Caco-2 (cell line): ENCODE results near the gene IL1A. TPM values are rescaled to one million over a fixed set of nuclear protein-coding genes. Genes with fewer than 3 reads are reported as not detected.

ENCODE experiments used
- BruUV-seq: library from RNA; stranded (reverse); fragments of 400-500 nt; replicated peaks from 2 replicates; lab custom pipeline; 2021; lab: Mats Ljungman, UMichigan
- CTCF ChIA-PET: fragments of 300-600 bp; sonication (Branson Sonifier 250); formaldehyde crosslinking; loops from one replicate; lab custom pipeline; 2022; ENCODE audit warnings: antibody characterized with exemption; lab: Charles Lee
- POLR2A ChIA-PET: fragments of 300-600 bp; sonication (Branson Sonifier 250); formaldehyde crosslinking; loops from one replicate; lab custom pipeline; 2022; ENCODE audit warnings: antibody characterized with exemption; lab: Charles Lee
- DNase-seq, 2 experiments: peaks; one replicate each; pipeline versions ENCODE4 v3.0.0 to v3.0.0-alpha.2; 2020 to 2022
- H3K27me3 ChIP-seq: replicated peaks from 2 replicates; pipeline ENCODE4 v1.6.0; 2011; ENCODE audit warnings: low read length; ENCODE audit not compliant: control insufficient read depth, insufficient read depth
- H3K36me3 ChIP-seq: 2 replicates; pipeline ENCODE4 v1.5.1; 2011; ENCODE audit warnings: low read length; ENCODE audit not compliant: control insufficient read depth, insufficient read depth
- H3K4me1 ChIP-seq: fragments of 250-450 bp; sonication (Bioruptor Pico); 2 replicates; pipeline ENCODE4 v1.5.1; 2020; ENCODE audit warnings: mild to moderate bottlenecking
- H3K4me3 ChIP-seq: 2 replicates; pipeline ENCODE4 v1.5.1; 2011; ENCODE audit warnings: low read depth, mild to moderate bottlenecking, control low read depth, low read length
- H3K9me3 ChIP-seq: fragments of 250-450 bp; sonication (Bioruptor Pico); 2 replicates; pipeline ENCODE4 v1.5.1; 2020; ENCODE audit warnings: mild to moderate bottlenecking, moderate library complexity
- H3K27ac Mint-ChIP-seq: one replicate; pipeline ENCODE4 v1.8.0; 2022; ENCODE audit warnings: mixed read lengths; ENCODE audit not compliant: unreplicated experiment
- H3K27me3 Mint-ChIP-seq: one replicate; pipeline ENCODE4 v1.8.0; 2022; ENCODE audit warnings: mixed read lengths; ENCODE audit not compliant: insufficient read depth, unreplicated experiment
- H3K36me3 Mint-ChIP-seq: one replicate; pipeline ENCODE4 v1.8.0; 2022; ENCODE audit warnings: mild to moderate bottlenecking, mixed read lengths; ENCODE audit not compliant: insufficient read depth, unreplicated experiment
- H3K4me1 Mint-ChIP-seq: one replicate; pipeline ENCODE4 v1.8.0; 2022; ENCODE audit warnings: low read depth, mixed read lengths; ENCODE audit not compliant: unreplicated experiment
- H3K4me3 Mint-ChIP-seq: one replicate; pipeline ENCODE4 v1.8.0; 2022; ENCODE audit warnings: mild to moderate bottlenecking, moderate library complexity, mixed read lengths; ENCODE audit not compliant: unreplicated experiment
- H3K9me3 Mint-ChIP-seq: one replicate; pipeline ENCODE4 v1.8.0; 2022; ENCODE audit warnings: mixed read lengths; ENCODE audit not compliant: unreplicated experiment
- intact Hi-C: fragments of 100-400 bp; cut with micrococcal nuclease; formaldehyde crosslinking; loops from one replicate; pipeline ENCODE4 v1.10.0; 2022; ENCODE audit not compliant: unreplicated experiment
- total RNA-seq: library from RNA; stranded (reverse); gene quantifications from 2 replicates; pipeline ENCODE4 v1.2.3, GENCODE V29; 2022
- TF ChIP-seq, protein P1 (sequence below), 2 experiments: fragments of 200-600 bp in 1 of 2; IDR thresholded peaks; 1 replicate in 1 of 2; 2 replicates in 1 of 2; pipeline versions ENCODE4 v1.5.1 to v1.8.0; 2011 to 2022; ENCODE audit warnings: antibody characterized with exemption in 1 of 2, control low read depth in 1 of 2, inconsistent platforms in 1 of 2, low read depth in 1 of 2, low read length in 1 of 2, mild to moderate bottlenecking in 1 of 2, moderate library complexity in 1 of 2; ENCODE audit not compliant: insufficient read depth in 1 of 2, severe bottlenecking in 1 of 2, unreplicated experiment in 1 of 2

IL1A gene
- total RNA-seq, 1 experiment from 2014 or later, result not detected

DNA sequence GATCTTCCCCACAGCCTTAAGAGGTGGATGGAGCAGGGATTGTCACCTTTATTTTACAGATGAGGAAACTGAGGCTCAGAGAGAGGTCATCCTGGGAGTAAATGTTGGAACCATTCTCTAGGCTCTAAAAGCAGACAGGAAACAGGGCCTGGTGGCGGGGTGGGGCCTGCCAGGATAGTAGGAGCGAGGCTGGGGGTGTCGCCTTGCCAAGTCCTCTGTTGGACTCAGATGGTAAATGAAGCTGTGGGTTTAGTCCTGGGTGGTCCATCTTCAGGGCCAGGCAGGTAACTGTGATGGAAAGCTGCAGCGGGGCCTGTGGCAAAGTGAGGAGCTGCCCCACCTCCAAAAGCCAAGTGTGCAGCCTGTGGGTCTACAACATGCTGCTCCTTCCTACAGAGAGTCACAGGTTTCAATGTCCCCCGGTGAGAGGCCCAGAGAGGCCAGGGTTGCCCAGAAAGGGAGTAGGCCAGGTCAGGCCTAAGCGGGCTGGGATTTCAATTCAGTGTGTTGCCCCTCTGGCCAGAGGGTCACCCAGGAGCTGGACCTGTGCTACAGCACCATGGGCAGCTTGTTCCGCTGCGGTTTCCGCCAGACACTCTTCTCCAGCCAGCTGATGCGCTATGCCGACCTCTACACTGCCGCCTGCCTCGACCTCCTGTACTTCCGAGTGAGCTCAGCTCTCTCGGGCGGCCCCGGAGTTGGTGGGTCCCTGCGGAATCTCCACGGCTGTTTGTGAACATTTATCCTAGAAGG lies 56.8 kb downstream of the IL1A start:
- no TSS peak for BruUV-seq
- no peak overlapping the region for H3K4me3 Mint-ChIP-seq

DNA sequence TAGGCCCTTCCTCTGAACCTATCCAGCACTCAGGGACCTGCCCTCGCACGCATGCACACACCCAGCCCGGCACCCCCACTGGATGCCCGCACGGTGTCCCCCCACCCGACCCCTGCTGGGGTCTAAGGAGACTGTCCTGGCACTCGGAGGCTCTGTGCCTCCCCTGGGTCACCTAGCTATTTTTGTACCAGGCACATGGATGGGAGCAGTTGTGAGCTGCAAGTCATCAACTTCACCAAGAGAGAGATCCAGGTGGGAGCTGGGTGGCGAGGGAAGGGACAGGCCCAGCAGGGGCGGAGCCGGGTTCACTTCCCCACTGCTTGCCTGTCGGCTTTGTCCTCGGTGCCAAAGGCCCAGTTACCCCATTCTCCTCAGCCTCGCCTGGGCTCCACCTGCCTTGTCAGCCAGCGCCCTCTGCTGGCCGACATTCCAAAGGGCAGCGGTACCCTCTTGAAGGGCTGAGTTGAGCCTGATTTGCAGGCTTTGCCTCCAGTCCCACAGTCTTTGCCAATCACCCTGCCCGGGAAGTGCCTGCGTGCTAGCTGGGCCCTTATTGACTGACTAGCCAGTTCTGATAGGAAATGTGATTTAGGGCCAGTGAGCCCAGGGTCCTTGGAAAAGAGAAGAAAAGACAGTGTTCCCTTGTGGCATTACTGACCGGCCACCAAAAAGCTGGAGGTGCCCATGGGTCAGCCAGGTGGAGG lies 57.7 kb downstream of the IL1A start:
- TF ChIP-seq, protein P1, sequence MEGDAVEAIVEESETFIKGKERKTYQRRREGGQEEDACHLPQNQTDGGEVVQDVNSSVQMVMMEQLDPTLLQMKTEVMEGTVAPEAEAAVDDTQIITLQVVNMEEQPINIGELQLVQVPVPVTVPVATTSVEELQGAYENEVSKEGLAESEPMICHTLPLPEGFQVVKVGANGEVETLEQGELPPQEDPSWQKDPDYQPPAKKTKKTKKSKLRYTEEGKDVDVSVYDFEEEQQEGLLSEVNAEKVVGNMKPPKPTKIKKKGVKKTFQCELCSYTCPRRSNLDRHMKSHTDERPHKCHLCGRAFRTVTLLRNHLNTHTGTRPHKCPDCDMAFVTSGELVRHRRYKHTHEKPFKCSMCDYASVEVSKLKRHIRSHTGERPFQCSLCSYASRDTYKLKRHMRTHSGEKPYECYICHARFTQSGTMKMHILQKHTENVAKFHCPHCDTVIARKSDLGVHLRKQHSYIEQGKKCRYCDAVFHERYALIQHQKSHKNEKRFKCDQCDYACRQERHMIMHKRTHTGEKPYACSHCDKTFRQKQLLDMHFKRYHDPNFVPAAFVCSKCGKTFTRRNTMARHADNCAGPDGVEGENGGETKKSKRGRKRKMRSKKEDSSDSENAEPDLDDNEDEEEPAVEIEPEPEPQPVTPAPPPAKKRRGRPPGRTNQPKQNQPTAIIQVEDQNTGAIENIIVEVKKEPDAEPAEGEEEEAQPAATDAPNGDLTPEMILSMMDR (IDR thresholded peaks at IDR 0.05; ENCODE audit: insufficient read depth in 1 of 2, low read depth in 1 of 2, low read length in 1 of 2, severe bottlenecking in 1 of 2, unreplicated experiment in 1 of 2), result peak; percentile 96 to 97
- H3K27ac Mint-ChIP-seq, result peak overlapping the region; percentile 67
- peak overlapping the region; percentile 58 for H3K4me3 Mint-ChIP-seq
- ChIA-PET POLR2A (interaction anchor here (1.0 to 3.0 kb wide), 4 partner anchors 34 to 135 kb away, joined by 3 to 30 read pairs (median 6); partner anchors contain the start of gene SLC20A1), CTCF (interaction anchor here (0.6 to 3.6 kb wide), 16 partner anchors 11 to 215 kb away, joined by 3 to 62 read pairs (median 5); partner anchors contain the start of genes CHCHD5 and SLC20A1)
- H3K4me1 Mint-ChIP-seq, result peaks cover 10% of the 10 kb centered on the region
- Histone ChIP-seq H3K4me3 (peak overlapping the region; percentile 0; the same call in 1 of the 2 replicates), H3K9me3 (no peaks in the 10 kb centered on the region), H3K4me1 (peaks cover 21% of the 10 kb centered on the region), H3K36me3 (no peaks in the 10 kb centered on the region), H3K27me3 (no peaks in the 10 kb centered on the region)
- no peaks in the 10 kb centered on the region for H3K9me3 Mint-ChIP-seq
- TSS peak; percentile 42 for BruUV-seq
- H3K27me3 Mint-ChIP-seq, result no peaks in the 10 kb centered on the region
- H3K36me3 Mint-ChIP-seq, result peaks cover 8% of the 10 kb centered on the region
- intact Hi-C loops, result loop anchor here (1.0 to 5.0 kb wide), 8 partner anchors 34 to 244 kb away; partner anchors contain the start of genes CHCHD5 and TTL
- peak; percentile 93 to 95 for DNase-seq

More for the DNA sequence above, 56.8 kb downstream of the IL1A start:
- H3K4me1 Mint-ChIP-seq, result peaks cover 10% of the 10 kb centered on the region
- H3K9me3 Mint-ChIP-seq, result no peaks in the 10 kb centered on the region
- H3K4me3 ChIP-seq, result no peak overlapping the region
- intact Hi-C loops, result loop anchor here (5.0 kb wide), 1 partner anchor 245 kb away; the partner anchor contains the start of gene TTL
- no peaks in the 10 kb centered on the region for H3K36me3 ChIP-seq
- no peaks in the 10 kb centered on the region for H3K9me3 ChIP-seq
- H3K27me3 ChIP-seq, result no peaks in the 10 kb centered on the region
- H3K4me1 ChIP-seq, result peaks cover 21% of the 10 kb centered on the region
- H3K27ac Mint-ChIP-seq, result no peak overlapping the region
- ChIA-PET POLR2A (interaction anchor here (3.0 kb wide), 1 partner anchor 82 kb away, joined by 30 read pairs; the partner anchor contains the start of gene SLC20A1), CTCF (interaction anchor here (0.8 to 3.6 kb wide), 9 partner anchors 12 to 215 kb away, joined by 3 to 62 read pairs (median 4); partner anchors contain the start of gene SLC20A1)
- TF ChIP-seq, protein P1 (IDR thresholded peaks at IDR 0.05; ENCODE audit: insufficient read depth in 1 of 2, low read depth in 1 of 2, low read length in 1 of 2, severe bottlenecking in 1 of 2, unreplicated experiment in 1 of 2), result no peak
- DNase-seq, result no peak
- no peaks in the 10 kb centered on the region for H3K27me3 Mint-ChIP-seq
- H3K36me3 Mint-ChIP-seq, result peaks cover 8% of the 10 kb centered on the region
